CD4-positive, alpha-beta memory T cell (primary cell): ENCODE results near the gene RPRD2. TPM values are rescaled to one million over a fixed set of nuclear protein-coding genes. Genes with fewer than 3 reads are reported as not detected.

Experiments
- CTCF ChIA-PET: fragments of 350-600 bp; sonication (Branson Sonifier 250); formaldehyde crosslinking; loops from one replicate; lab custom pipeline; 2021; ENCODE audit warnings: inconsistent platforms; ENCODE audit not compliant: partially characterized antibody; lab: Charles Lee
- POLR2A ChIA-PET: fragments of 350-600 bp; sonication (Branson Sonifier 250); formaldehyde crosslinking; loops from one replicate; lab custom pipeline; 2021; ENCODE audit not compliant: partially characterized antibody; lab: Charles Lee
- DNase-seq, 5 donors: peaks; one replicate each; pipeline versions ENCODE4 v3.0.0 to v3.0.0-alpha.2; 2020 to 2022; ENCODE audit warnings: mixed read lengths in 1 of 5
- H3K27ac ChIP-seq: one replicate; pipeline ENCODE4 v1.7.0; 2013; ENCODE audit warnings: low read depth, low read length
- H3K27me3 ChIP-seq: 2 replicates; pipeline ENCODE4 v1.7.0; 2013; ENCODE audit warnings: mild to moderate bottlenecking, low read length, moderate library complexity; ENCODE audit not compliant: insufficient read depth
- H3K36me3 ChIP-seq: 2 replicates; pipeline ENCODE4 v1.7.0; 2013; ENCODE audit warnings: mild to moderate bottlenecking, low read length, moderate library complexity; ENCODE audit not compliant: insufficient read depth
- H3K4me1 ChIP-seq: 2 replicates; pipeline ENCODE4 v1.7.0; 2013; ENCODE audit warnings: mild to moderate bottlenecking, low read length, moderate library complexity; ENCODE audit not compliant: insufficient read depth
- H3K4me3 ChIP-seq, 2 donors: one replicate each; pipeline ENCODE4 v1.7.0; 2013; ENCODE audit warnings: low read length in 2 of 2, mild to moderate bottlenecking in 1 of 2
- H3K9me3 ChIP-seq, 2 donors: one replicate each; pipeline ENCODE4 v1.7.0; 2013; ENCODE audit warnings: low read length in 2 of 2, control low read depth in 1 of 2; ENCODE audit not compliant: control insufficient read depth in 1 of 2
- H3K27ac Mint-ChIP-seq, 7 donors: one replicate each; pipeline ENCODE4 v1.8.0; 2020 to 2021; ENCODE audit warnings: mixed read lengths in 7 of 7, mild to moderate bottlenecking in 6 of 7, inconsistent platforms in 3 of 7, moderate library complexity in 3 of 7
- H3K27me3 Mint-ChIP-seq, 2 donors: one replicate each; pipeline ENCODE4 v1.8.0; 2020 to 2021; ENCODE audit warnings: mixed read lengths in 2 of 2
- H3K36me3 Mint-ChIP-seq, 2 donors: one replicate each; pipeline ENCODE4 v1.8.0; 2020 to 2021; ENCODE audit warnings: mixed read lengths in 2 of 2, inconsistent platforms in 1 of 2, mild to moderate bottlenecking in 1 of 2
- H3K4me1 Mint-ChIP-seq, 4 donors: one replicate each; pipeline ENCODE4 v1.8.0; 2020 to 2021; ENCODE audit warnings: mixed read lengths in 4 of 4, mild to moderate bottlenecking in 1 of 4
- H3K4me3 Mint-ChIP-seq, 8 donors: one replicate each; pipeline ENCODE4 v1.8.0; 2020 to 2021; ENCODE audit warnings: mixed read lengths in 8 of 8, mild to moderate bottlenecking in 7 of 8, moderate library complexity in 6 of 8, inconsistent platforms in 3 of 8
- H3K9me3 Mint-ChIP-seq, 8 donors: one replicate each; pipeline ENCODE4 v1.8.0; 2020 to 2021; ENCODE audit warnings: mixed read lengths in 8 of 8, mild to moderate bottlenecking in 5 of 8, inconsistent platforms in 3 of 8, moderate library complexity in 1 of 8
- intact Hi-C: fragments of 100-400 bp; cut with micrococcal nuclease; formaldehyde crosslinking; loops from one replicate; pipeline ENCODE4 v1.15.1; 2023
- polyA plus RNA-seq, 2 donors: library from polyadenylated mRNA; unstranded; fragments of 300-500 nt; fragmentation: Illumina TruSeq; gene quantifications; one replicate each; pipeline ENCODE4 v1.2.3, GENCODE V29; 2021
- total RNA-seq, 2 experiments: library from RNA; stranded (reverse); gene quantifications; one replicate each; pipeline ENCODE4 v1.2.3, GENCODE V29; 2021

Gene RPRD2
- total and polyA plus RNA-seq, 4 experiments from 2014 or later, result 10.1 to 61.0 (median 48.6) TPM

- Mint-ChIP-seq H3K27ac (peak overlapping the region in 3 of 7 donors; percentile 0 to 88 (median 38)), H3K36me3 (peaks cover 21 to 29% of the 10 kb centered on the region in 2 donors), H3K27me3 (no peaks in the 10 kb centered on the region), H3K4me1 (peaks cover 0 to 6% (median 4%) of the 10 kb centered on the region in 4 donors), H3K9me3 (no peaks in the 10 kb centered on the region), H3K4me3 (no peak overlapping the region)
- POLR2A ChIA-PET, result no interaction called here
- peaks cover 24% of the 10 kb centered on the region for H3K36me3 ChIP-seq
- H3K27ac ChIP-seq, result no peak overlapping the region
- peak; percentile 66 to 77 (median 70) for DNase-seq
- CTCF ChIA-PET, result interaction anchor here (1.2 kb wide), 3 partner anchors 12 to 457 kb away, joined by 3 to 10 read pairs (median 6); no protein-coding TSS in a partner anchor
- no peaks in the 10 kb centered on the region for H3K4me1 ChIP-seq
- intact Hi-C loops, result loop anchor here (1.0 to 10.0 kb wide), 6 partner anchors 53 to 510 kb away; partner anchors contain the start of genes CERS2 and FALEC
- H3K4me3 ChIP-seq, result no peak overlapping the region
- H3K27me3 ChIP-seq, result no peaks in the 10 kb centered on the region
- no peaks in the 10 kb centered on the region for H3K9me3 ChIP-seq
These were observed 100.5 kb downstream of the RPRD2 start for GRCh38 chr1:150464422-150464826.

- Histone ChIP-seq H3K27me3 (no peaks in the 10 kb centered on the region), H3K9me3 (no peaks in the 10 kb centered on the region), H3K4me1 (no peaks in the 10 kb centered on the region), H3K4me3 (no peak overlapping the region), H3K36me3 (peaks cover 43% of the 10 kb centered on the region), H3K27ac (no peak overlapping the region)
- Mint-ChIP-seq H3K27ac (no peak overlapping the region), H3K27me3 (no peaks in the 10 kb centered on the region), H3K4me1 (peaks cover 0 to 6% (median 4%) of the 10 kb centered on the region in 4 donors), H3K36me3 (peaks cover 37 to 44% of the 10 kb centered on the region in 2 donors), H3K9me3 (no peaks in the 10 kb centered on the region), H3K4me3 (no peak overlapping the region)
- intact Hi-C loops, result loop anchor here (10.0 kb wide), 1 partner anchor 508 kb away; the partner anchor contains the start of gene CERS2
- POLR2A ChIA-PET, result no interaction called here
- no peak for DNase-seq
- CTCF ChIA-PET, result no interaction called here
These were observed 103.0 kb downstream of the RPRD2 start for GRCh38 chr1:150466964-150467363.

DNA sequence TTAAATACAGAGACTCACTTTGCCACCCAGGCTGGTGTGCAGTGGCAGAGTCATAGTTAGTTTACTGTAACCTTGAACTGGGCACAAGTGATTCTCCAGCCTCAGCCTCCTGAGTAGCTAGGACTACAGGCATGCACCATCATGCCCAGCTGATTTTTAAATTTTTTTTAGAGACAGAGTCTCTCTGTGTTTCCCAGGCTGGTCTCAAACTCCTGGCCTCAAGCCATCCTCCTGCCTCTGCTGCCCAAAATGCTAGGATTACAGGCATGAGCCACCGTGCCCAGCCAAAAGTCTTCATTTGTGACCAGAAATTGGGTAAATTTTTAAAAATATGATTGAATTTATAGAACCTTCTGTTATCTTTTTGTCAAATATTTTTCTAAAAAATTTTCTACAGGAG, 105.3 kb downstream of the RPRD2 start:
- Histone ChIP-seq H3K36me3 (peaks cover 56% of the 10 kb centered on the region), H3K27me3 (no peaks in the 10 kb centered on the region), H3K27ac (no peak overlapping the region), H3K9me3 (no peaks in the 10 kb centered on the region), H3K4me1 (no peaks in the 10 kb centered on the region), H3K4me3 (no peak overlapping the region)
- POLR2A ChIA-PET, result no interaction called here
- no peak for DNase-seq
- intact Hi-C loops, result loop anchor here (10.0 kb wide), 1 partner anchor 506 kb away; the partner anchor contains the start of gene CERS2
- Mint-ChIP-seq H3K27me3 (no peaks in the 10 kb centered on the region), H3K4me3 (no peak overlapping the region), H3K9me3 (no peaks in the 10 kb centered on the region), H3K36me3 (peaks cover 41 to 61% of the 10 kb centered on the region in 2 donors), H3K27ac (no peak overlapping the region), H3K4me1 (peaks cover 0 to 5% (median 3%) of the 10 kb centered on the region in 4 donors)
- CTCF ChIA-PET, result interaction anchor here (0.6 to 0.7 kb wide), 2 partner anchors 91 to 600 kb away, joined by 3 read pairs; no protein-coding TSS in a partner anchor

DNA sequence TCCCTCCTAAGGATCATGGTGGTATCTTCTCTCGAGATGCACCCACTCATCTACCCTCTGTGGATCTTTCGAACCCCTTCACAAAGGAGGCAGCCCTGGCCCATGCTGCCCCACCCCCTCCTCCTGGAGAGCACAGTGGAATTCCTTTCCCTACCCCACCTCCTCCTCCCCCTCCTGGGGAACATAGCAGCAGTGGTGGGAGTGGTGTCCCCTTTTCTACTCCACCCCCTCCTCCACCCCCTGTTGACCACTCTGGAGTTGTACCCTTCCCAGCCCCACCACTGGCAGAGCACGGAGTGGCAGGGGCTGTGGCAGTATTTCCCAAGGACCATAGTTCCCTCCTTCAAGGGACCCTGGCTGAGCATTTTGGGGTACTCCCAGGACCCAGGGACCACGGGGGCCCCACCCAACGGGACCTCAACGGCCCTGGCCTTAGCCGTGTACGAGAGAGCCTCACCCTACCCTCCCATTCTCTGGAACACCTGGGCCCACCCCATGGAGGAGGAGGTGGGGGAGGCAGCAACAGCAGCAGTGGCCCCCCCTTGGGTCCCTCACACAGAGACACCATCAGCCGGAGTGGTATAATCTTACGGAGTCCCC, 108.8 kb downstream of the RPRD2 start:
- no peaks in the 10 kb centered on the region for H3K27me3 Mint-ChIP-seq

GRCh38 chr1:150473659-150474058, 109.7 kb downstream of the RPRD2 start:
- H3K36me3 ChIP-seq, result peaks cover 38% of the 10 kb centered on the region
- no peak overlapping the region for H3K4me3 Mint-ChIP-seq
- DNase-seq, result no peak
- no peaks in the 10 kb centered on the region for H3K27me3 Mint-ChIP-seq
- no peaks in the 10 kb centered on the region for H3K27me3 ChIP-seq
- H3K9me3 Mint-ChIP-seq, result no peaks in the 10 kb centered on the region
- no peaks in the 10 kb centered on the region for H3K4me1 ChIP-seq
- H3K27ac ChIP-seq, result no peak overlapping the region
- CTCF ChIA-PET, result no interaction called here
- intact Hi-C loops, result no loop called here
- peaks cover 0 to 4% (median 0%) of the 10 kb centered on the region in 4 donors for H3K4me1 Mint-ChIP-seq
- H3K27ac Mint-ChIP-seq, result peak overlapping the region in 2 of 7 donors; percentile 62 to 70
- H3K9me3 ChIP-seq, result no peaks in the 10 kb centered on the region
- peaks cover 27 to 47% of the 10 kb centered on the region in 2 donors for H3K36me3 Mint-ChIP-seq
- H3K4me3 ChIP-seq, result no peak overlapping the region
- POLR2A ChIA-PET, result no interaction called here

More for the DNA sequence above, 108.8 kb downstream of the RPRD2 start:
- intact Hi-C loops, result no loop called here
- CTCF ChIA-PET, result no interaction called here
- H3K27me3 ChIP-seq, result no peaks in the 10 kb centered on the region
- no peak overlapping the region for H3K27ac Mint-ChIP-seq
- peaks cover 27 to 48% of the 10 kb centered on the region in 2 donors for H3K36me3 Mint-ChIP-seq
- no peaks in the 10 kb centered on the region for H3K4me1 ChIP-seq
- H3K27ac ChIP-seq, result no peak overlapping the region
- H3K4me1 Mint-ChIP-seq, result peaks cover 0 to 2% (median 0%) of the 10 kb centered on the region in 4 donors
- H3K4me3 Mint-ChIP-seq, result no peak overlapping the region
- no peak overlapping the region for H3K4me3 ChIP-seq
- H3K9me3 Mint-ChIP-seq, result no peaks in the 10 kb centered on the region
- peaks cover 39% of the 10 kb centered on the region for H3K36me3 ChIP-seq
- no peak for DNase-seq
- H3K9me3 ChIP-seq, result no peaks in the 10 kb centered on the region
- POLR2A ChIA-PET, result no interaction called here

DNA sequence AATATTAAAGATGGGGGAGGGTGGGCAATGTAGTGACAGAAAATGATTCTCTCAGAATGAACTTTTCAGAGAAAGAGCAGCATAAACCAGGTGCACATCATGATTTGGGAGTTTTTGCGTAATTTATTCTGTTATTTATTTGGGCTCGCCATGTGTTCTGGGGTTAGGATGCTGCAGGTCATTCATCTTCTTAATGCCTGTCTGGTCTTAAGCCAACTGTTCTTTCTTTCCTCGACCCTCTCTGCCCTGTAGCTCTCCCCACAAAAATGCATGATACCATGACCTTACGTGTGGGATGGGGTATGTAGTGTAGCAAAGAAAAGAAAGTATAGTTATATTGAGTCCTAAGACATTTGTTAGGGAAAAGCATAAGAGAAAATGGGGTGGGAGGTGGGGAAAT, 110.9 kb downstream of the RPRD2 start:
- Histone ChIP-seq H3K4me1 (no peaks in the 10 kb centered on the region), H3K9me3 (no peaks in the 10 kb centered on the region), H3K27me3 (no peaks in the 10 kb centered on the region), H3K36me3 (peaks cover 33% of the 10 kb centered on the region), H3K27ac (no peak overlapping the region), H3K4me3 (no peak overlapping the region)
- Mint-ChIP-seq H3K27ac (peak overlapping the region in 3 of 7 donors; percentile 13 to 46 (median 46)), H3K27me3 (no peaks in the 10 kb centered on the region), H3K36me3 (peaks cover 27 to 43% of the 10 kb centered on the region in 2 donors), H3K9me3 (no peaks in the 10 kb centered on the region), H3K4me3 (no peak overlapping the region), H3K4me1 (peaks cover 0 to 6% (median 0%) of the 10 kb centered on the region in 4 donors)
- ChIA-PET POLR2A (no interaction called here), CTCF (interaction anchor here (1.0 kb wide), 1 partner anchor 30 kb away, joined by 3 read pairs; no protein-coding TSS in a partner anchor)
- intact Hi-C loops, result no loop called here
- DNase-seq, result no peak

DNA sequence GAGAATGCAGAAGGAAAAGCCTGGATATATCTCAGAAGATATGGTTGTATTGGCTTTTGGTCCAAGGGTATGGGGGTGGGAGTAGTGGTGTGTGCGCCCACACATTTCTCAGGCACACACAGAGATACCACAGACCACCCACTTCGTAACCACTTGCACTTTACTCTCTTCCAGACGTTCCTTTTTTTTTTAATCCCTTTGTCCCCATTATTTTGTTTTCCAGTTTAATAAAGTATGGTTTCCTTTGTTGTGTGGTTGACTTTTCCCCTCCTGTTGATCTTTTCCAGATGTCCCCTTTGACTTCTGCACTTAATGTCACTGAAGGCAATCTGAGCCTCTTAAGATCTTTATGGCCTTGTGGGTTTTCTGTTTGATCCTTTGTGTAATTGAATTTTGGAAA, 112.8 kb downstream of the RPRD2 start:
- Mint-ChIP-seq H3K27me3 (no peaks in the 10 kb centered on the region), H3K4me3 (no peak overlapping the region), H3K27ac (peak overlapping the region in 4 of 7 donors; percentile 0 to 17 (median 11)), H3K9me3 (no peaks in the 10 kb centered on the region), H3K4me1 (peaks cover 0 to 6% (median 0%) of the 10 kb centered on the region in 4 donors), H3K36me3 (peaks cover 8 to 25% of the 10 kb centered on the region in 2 donors)
- ChIA-PET POLR2A (no interaction called here), CTCF (interaction anchor here (1.2 kb wide), 1 partner anchor 12 kb away, joined by 3 read pairs; no protein-coding TSS in a partner anchor)
- intact Hi-C loops, result no loop called here
- Histone ChIP-seq H3K27me3 (no peaks in the 10 kb centered on the region), H3K27ac (no peak overlapping the region), H3K9me3 (no peaks in the 10 kb centered on the region), H3K4me1 (no peaks in the 10 kb centered on the region), H3K4me3 (no peak overlapping the region), H3K36me3 (peaks cover 15% of the 10 kb centered on the region)
- DNase-seq, result no peak
